HFFc6 (cell line): Measurements from ENCODE around the gene RPAP2. TPM values are rescaled to one million over a fixed set of nuclear protein-coding genes. Genes with fewer than 3 reads are reported as not detected.

Source experiments
- DNase-seq: peaks from one replicate; pipeline ENCODE4 v3.0.0-alpha.2; 2018
- H3K27ac Mint-ChIP-seq: 2 replicates; pipeline ENCODE4 v1.8.0; 2020; ENCODE audit warnings: mild to moderate bottlenecking, mixed read lengths
- H3K27me3 Mint-ChIP-seq: 2 replicates; pipeline ENCODE4 v1.8.0; 2021; ENCODE audit warnings: mild to moderate bottlenecking, moderate library complexity, mixed read lengths; ENCODE audit not compliant: insufficient read depth
- H3K36me3 Mint-ChIP-seq: 2 replicates; pipeline ENCODE4 v1.8.0; 2021; ENCODE audit warnings: low read depth, mixed read lengths
- H3K4me1 Mint-ChIP-seq: 2 replicates; pipeline ENCODE4 v1.8.0; 2020; ENCODE audit warnings: low read depth, mixed read lengths
- H3K4me3 Mint-ChIP-seq: 2 replicates; pipeline ENCODE4 v1.8.0; 2020; ENCODE audit warnings: mild to moderate bottlenecking, moderate library complexity, mixed read lengths
- H3K9me3 Mint-ChIP-seq: 2 replicates; pipeline ENCODE4 v1.8.0; 2020; ENCODE audit warnings: mild to moderate bottlenecking, mixed read lengths
- total RNA-seq, 6 experiments: library from RNA; stranded (reverse); fragmentation: NEBNext Ultra II Directional; extraction: Animal tissue kit (Norgen Biotek cat#: 25700); gene quantifications; 2 replicates in 1 of 6; 3 replicates in 5 of 6; pipeline ENCODE4 v1.2.3, GENCODE V29; 2021
- TF ChIP-seq, protein P1 (sequence below): fragments of 200-600 bp; sonication (generic); IDR thresholded peaks from 2 replicates; pipeline ENCODE4 v1.5.0; 2021; ENCODE audit warnings: antibody characterized with exemption, mild to moderate bottlenecking

The RPAP2 gene
- total RNA-seq, 6 experiments from 2014 or later: 18.4 to 24.8 (median 21.0) TPM

DNA sequence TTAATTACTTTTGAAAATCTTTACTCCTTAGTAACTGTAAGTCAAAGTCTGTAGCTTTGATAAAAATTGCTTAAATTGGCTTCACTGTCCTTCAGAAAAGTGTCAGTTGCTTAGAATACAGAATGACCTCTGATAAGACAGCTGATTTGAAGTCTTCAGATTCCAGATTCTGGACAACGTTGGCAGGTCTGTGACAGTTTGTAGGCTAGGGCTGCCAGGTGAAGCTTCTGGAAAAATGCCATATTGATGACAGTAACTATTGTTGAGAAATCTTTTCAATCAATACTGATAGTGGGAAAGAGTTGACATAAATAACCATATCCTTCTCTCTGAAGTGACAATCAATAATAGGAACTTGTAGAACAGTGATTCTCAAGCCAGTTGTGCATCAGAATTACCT lies 41.3 kb downstream of the RPAP2 start:
- H3K36me3 Mint-ChIP-seq: peaks cover 16% of the 10 kb centered on the region; the same call in 1 of the 2 replicates
- H3K27me3 Mint-ChIP-seq: no peaks in the 10 kb centered on the region
- H3K4me3 Mint-ChIP-seq: no peak overlapping the region

GRCh38 chr1:92342401-92342800 lies 43.5 kb downstream of the RPAP2 start:
- TF ChIP-seq, protein P1, sequence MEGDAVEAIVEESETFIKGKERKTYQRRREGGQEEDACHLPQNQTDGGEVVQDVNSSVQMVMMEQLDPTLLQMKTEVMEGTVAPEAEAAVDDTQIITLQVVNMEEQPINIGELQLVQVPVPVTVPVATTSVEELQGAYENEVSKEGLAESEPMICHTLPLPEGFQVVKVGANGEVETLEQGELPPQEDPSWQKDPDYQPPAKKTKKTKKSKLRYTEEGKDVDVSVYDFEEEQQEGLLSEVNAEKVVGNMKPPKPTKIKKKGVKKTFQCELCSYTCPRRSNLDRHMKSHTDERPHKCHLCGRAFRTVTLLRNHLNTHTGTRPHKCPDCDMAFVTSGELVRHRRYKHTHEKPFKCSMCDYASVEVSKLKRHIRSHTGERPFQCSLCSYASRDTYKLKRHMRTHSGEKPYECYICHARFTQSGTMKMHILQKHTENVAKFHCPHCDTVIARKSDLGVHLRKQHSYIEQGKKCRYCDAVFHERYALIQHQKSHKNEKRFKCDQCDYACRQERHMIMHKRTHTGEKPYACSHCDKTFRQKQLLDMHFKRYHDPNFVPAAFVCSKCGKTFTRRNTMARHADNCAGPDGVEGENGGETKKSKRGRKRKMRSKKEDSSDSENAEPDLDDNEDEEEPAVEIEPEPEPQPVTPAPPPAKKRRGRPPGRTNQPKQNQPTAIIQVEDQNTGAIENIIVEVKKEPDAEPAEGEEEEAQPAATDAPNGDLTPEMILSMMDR: no peak
- Mint-ChIP-seq H3K27ac (no peak overlapping the region), H3K27me3 (no peaks in the 10 kb centered on the region), H3K36me3 (peaks cover 12% of the 10 kb centered on the region; the same call in 1 of the 2 replicates), H3K4me1 (no peaks in the 10 kb centered on the region), H3K9me3 (no peaks in the 10 kb centered on the region), H3K4me3 (no peak overlapping the region)
- no peak for DNase-seq

More for the DNA sequence above, 41.3 kb downstream of the RPAP2 start:
- no peak for DNase-seq
- H3K27ac Mint-ChIP-seq: no peak overlapping the region
- TF ChIP-seq, protein P1: no peak
- H3K9me3 Mint-ChIP-seq: no peaks in the 10 kb centered on the region
- no peaks in the 10 kb centered on the region for H3K4me1 Mint-ChIP-seq

GRCh38 chr1:92343061-92343460 lies 44.2 kb downstream of the RPAP2 start:
- no peak for DNase-seq
- TF ChIP-seq, protein P1: no peak
- H3K4me1 Mint-ChIP-seq: no peaks in the 10 kb centered on the region
- no peak overlapping the region for H3K4me3 Mint-ChIP-seq
- no peaks in the 10 kb centered on the region for H3K9me3 Mint-ChIP-seq
- no peaks in the 10 kb centered on the region for H3K27me3 Mint-ChIP-seq
- peaks cover 14% of the 10 kb centered on the region for H3K36me3 Mint-ChIP-seq
- H3K27ac Mint-ChIP-seq: no peak overlapping the region

GRCh38 chr1:92346866-92347640 lies 48.2 kb downstream of the RPAP2 start:
- Mint-ChIP-seq H3K9me3 (no peaks in the 10 kb centered on the region), H3K27me3 (no peaks in the 10 kb centered on the region; the same call in 1 of the 2 replicates), H3K27ac (no peak overlapping the region), H3K4me3 (no peak overlapping the region), H3K36me3 (peaks cover 18% of the 10 kb centered on the region), H3K4me1 (no peaks in the 10 kb centered on the region)
- TF ChIP-seq, protein P1: no peak
- no peak for DNase-seq

DNA sequence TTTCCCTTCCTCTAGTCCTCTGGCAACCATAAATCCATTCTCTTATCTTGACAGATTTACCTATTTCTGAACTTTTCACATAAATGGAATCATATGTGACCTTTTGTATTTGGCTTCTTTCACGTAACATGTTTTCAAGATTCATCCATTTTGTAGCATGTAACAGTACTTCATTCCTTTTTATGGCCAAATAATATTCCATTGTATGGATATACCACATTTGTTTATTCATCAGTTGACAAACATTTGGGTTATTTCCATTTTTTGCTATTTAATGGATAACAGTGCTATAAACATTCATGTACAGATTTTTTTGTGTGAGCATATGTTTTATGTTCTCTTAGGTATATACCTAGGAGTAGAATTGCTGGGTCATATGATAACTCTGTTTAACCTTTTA lies 54.0 kb downstream of the RPAP2 start:
- Mint-ChIP-seq H3K4me3 (no peak overlapping the region), H3K9me3 (no peaks in the 10 kb centered on the region), H3K27ac (no peak overlapping the region), H3K27me3 (no peaks in the 10 kb centered on the region; the same call in 1 of the 2 replicates), H3K4me1 (peaks cover 5% of the 10 kb centered on the region), H3K36me3 (peaks cover 18% of the 10 kb centered on the region)
- DNase-seq: no peak
- TF ChIP-seq, protein P1: no peak
